ENCODE results near the gene EBI3.

- TF ChIP-seq EZH2 (IDR thresholded peaks at IDR 0.05) (no peak), POLR2AphosphoS5 (IDR thresholded peaks at IDR 0.05; ENCODE audit: borderline replicate concordance, low read depth, low read length) (no peak)
Observed at GRCh38 chr19:4234142-4234861, 5.0 kb downstream of the EBI3 start.

All from SK-N-MC (cell line).